OCI-LY3 (cell line): Measurements from ENCODE around the gene AKAP6.

ENCODE experiments used
- EZH2phosphoT487 ChIP-seq: fragments of 200-600 bp; shearing (Covaris generic); IDR thresholded peaks from 2 replicates; pipeline ENCODE4 v1.6.1; 2018; ENCODE audit warnings: antibody characterized with exemption, mixed run types, low read depth
- TF ChIP-seq, protein P1 (sequence below): fragments of 200-600, 300-600 bp; sonication (generic); IDR thresholded peaks from 2 replicates; pipeline ENCODE4 v1.5.1; 2014; ENCODE audit warnings: antibody characterized with exemption, low read length, low read depth

DNA sequence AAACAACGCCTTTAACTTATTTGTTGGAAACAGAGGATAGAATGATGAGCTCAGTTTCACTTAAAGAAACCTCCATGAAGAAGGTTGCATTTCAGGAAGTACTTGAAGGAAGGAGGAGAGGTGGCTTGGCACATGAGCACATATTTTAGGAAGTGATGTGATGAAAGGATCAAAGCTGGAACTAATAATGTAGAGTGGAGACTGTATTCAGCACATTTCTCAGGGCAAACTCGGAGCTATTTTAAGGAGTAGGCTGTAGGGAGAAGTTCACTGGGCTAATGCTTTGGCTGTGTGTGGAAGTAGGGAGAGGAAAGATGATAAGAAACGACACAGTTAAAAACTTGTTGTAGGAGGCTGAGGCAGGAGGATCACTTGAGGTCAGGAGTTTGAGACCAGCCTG is 272.8 kb downstream of the AKAP6 start:
- TF ChIP-seq, protein P1, sequence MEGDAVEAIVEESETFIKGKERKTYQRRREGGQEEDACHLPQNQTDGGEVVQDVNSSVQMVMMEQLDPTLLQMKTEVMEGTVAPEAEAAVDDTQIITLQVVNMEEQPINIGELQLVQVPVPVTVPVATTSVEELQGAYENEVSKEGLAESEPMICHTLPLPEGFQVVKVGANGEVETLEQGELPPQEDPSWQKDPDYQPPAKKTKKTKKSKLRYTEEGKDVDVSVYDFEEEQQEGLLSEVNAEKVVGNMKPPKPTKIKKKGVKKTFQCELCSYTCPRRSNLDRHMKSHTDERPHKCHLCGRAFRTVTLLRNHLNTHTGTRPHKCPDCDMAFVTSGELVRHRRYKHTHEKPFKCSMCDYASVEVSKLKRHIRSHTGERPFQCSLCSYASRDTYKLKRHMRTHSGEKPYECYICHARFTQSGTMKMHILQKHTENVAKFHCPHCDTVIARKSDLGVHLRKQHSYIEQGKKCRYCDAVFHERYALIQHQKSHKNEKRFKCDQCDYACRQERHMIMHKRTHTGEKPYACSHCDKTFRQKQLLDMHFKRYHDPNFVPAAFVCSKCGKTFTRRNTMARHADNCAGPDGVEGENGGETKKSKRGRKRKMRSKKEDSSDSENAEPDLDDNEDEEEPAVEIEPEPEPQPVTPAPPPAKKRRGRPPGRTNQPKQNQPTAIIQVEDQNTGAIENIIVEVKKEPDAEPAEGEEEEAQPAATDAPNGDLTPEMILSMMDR, result no peak
- TF ChIP-seq EZH2phosphoT487, result no peak
